Measurements from ENCODE around the gene PHF2. TPM values are rescaled to one million over a fixed set of nuclear protein-coding genes. Genes with fewer than 3 reads are reported as not detected.
"Not testable (repeated sequence)": the region's sequence is repeated elsewhere in the genome, so short reads cannot be mapped to it uniquely, and the experiment has no call there.

The PHF2 gene
- total RNA-seq, 1 donor from 2014 or later, result 14.2 TPM

DNA sequence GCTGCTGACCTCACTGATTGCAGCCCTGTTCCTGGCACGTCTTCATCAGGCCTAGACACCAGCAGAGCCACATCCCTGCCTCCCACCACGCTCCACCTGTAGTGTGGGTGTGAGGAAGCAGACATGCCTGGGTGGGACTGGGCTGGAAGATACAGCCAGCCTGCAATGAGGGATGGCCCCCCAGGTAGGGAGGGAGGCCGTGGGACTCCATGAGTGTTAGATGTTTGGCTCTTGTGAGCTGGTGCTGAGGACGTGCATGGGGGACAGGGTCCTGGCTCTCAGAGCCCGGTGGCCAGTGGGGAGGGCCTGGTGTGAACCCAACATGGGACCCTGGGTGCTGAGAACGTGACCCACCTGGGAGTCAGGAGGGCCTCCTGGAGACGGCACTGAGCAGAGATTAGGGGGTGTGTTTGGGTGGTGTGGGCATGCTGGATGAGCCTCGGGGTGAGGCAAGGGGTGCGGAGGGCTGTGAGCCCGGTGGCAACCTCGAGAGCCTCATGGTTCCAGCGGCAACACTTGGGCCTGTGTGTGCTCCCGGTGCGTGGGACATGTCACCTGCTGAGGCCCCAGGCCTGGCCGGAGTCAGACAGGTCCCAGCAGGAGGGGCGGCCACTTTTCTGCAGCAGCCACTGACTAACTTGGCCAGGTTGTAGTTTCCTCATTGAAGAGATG lies 87.6 kb downstream of the PHF2 start:
- DNase-seq (ENCODE audit: low read depth, low spot score), result no peak

- DNase-seq (ENCODE audit: low read depth, low spot score), result no peak
Observed at GRCh38 chr9:93664549-93665120, 88.3 kb downstream of the PHF2 start.

- DNase-seq (ENCODE audit: low read depth, low spot score), result no peak
Observed at GRCh38 chr9:93665128-93665636, 88.8 kb downstream of the PHF2 start.

- DNase-seq (ENCODE audit: low read depth, low spot score), result no peak
Observed at GRCh38 chr9:93665637-93666438, 89.5 kb downstream of the PHF2 start.

- DNase-seq (ENCODE audit: low read depth, low spot score), result not testable (repeated sequence)
Observed at GRCh38 chr9:93666439-93666784, 90.0 kb downstream of the PHF2 start.

- no peak for DNase-seq (ENCODE audit: low read depth, low spot score)
Observed at GRCh38 chr9:93667006-93667405, 90.6 kb downstream of the PHF2 start.

GRCh38 chr9:93667627-93668026 lies 91.2 kb downstream of the PHF2 start:
- DNase-seq (ENCODE audit: low read depth, low spot score), result no peak

GRCh38 chr9:93668261-93668871 lies 92.0 kb downstream of the PHF2 start:
- no peak for DNase-seq (ENCODE audit: low read depth, low spot score)

GRCh38 chr9:93669116-93669957 lies 93.0 kb downstream of the PHF2 start:
- no peak for DNase-seq (ENCODE audit: low read depth, low spot score)

- DNase-seq (ENCODE audit: low read depth, low spot score), result no peak
Observed at GRCh38 chr9:93669958-93670207, 93.5 kb downstream of the PHF2 start.

DNA sequence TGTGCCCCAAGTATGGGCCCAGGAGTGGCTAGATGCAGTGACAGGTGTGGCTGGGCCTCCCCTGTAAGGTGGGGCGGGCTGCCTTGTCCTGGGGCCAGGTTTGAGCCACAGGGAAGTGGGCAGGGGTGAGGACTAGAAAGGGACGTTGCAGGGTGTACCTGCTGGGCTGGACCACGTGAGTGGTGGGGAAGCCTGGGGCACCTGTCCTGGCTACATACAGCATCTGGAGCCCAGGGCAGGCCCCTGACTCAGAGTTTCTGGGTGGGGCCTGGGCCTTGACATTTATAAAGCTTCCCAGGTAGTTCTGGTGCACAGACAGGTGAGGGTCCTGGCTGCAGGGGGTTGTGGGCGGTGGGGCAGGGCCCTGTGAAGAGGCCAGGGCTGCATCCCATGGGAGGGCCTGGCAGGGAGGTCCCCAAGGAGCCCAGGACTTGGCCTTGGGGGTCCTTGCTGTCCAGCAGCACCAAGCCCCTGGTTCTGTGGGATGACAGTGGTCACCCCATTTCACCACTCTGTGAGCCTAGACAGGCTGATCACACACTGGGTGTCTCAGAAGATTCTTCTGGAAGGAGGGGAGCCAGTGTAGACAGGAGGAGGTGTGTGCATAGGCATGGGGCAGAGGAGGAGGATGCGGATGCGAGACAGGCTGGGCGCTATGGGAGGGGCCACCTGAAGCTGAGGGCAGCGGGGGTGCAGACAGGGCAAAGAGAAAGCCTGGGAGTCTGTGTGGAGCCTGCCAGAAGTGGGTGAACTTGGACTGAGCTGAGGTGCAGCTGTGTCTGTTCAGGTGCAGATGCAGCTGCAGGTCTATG lies 94.0 kb downstream of the PHF2 start:
- no peak for DNase-seq (ENCODE audit: low read depth, low spot score)

GRCh38 chr9:93671020-93671338 lies 94.6 kb downstream of the PHF2 start:
- DNase-seq (ENCODE audit: low read depth, low spot score), result no peak

GRCh38 chr9:93672330-93673020 lies 96.1 kb downstream of the PHF2 start:
- DNase-seq (ENCODE audit: low read depth, low spot score), result not testable (repeated sequence)

DNA sequence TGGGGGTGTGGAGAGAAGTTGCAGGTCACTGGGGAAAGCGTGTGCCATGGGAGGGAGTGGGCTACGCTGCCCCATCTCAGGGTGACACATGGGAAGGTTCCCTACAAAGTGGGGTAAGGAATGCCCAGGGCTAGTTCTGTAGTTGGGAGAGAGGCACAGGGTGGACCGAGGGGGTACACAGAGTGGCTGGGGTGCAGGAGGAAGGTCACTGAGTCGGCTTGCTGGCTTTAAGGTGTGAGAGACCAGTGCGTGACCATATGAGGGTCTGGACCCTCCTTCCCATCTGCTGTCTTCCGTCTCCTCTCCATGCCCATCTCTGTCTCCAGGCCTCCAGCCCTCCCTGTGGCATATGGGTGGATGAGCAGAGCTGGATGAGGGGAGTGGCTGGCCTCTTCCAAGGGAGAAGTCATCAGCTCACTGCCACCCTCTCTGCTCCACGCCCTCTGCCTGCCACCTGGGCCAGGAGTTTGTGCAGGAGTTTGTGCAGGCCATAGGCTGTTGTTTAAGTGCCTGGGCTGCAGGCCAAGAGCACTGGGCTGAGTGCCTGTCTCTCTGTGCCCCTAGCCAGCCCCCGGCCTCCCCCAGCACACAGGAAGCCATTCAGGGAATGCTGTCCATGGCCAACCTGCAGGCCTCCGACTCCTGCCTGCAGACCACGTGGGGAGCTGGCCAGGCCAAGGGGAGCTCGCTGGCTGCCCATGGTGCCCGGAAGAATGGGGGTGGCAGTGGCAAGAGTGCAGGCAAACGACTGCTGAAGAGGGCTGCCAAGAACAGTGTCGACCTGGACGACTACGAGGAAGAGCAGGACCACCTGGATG lies 96.8 kb downstream of the PHF2 start:
- DNase-seq (ENCODE audit: low read depth, low spot score), result no peak

GRCh38 chr9:93673839-93674334 lies 97.5 kb downstream of the PHF2 start:
- no peak for DNase-seq (ENCODE audit: low read depth, low spot score)

DNA sequence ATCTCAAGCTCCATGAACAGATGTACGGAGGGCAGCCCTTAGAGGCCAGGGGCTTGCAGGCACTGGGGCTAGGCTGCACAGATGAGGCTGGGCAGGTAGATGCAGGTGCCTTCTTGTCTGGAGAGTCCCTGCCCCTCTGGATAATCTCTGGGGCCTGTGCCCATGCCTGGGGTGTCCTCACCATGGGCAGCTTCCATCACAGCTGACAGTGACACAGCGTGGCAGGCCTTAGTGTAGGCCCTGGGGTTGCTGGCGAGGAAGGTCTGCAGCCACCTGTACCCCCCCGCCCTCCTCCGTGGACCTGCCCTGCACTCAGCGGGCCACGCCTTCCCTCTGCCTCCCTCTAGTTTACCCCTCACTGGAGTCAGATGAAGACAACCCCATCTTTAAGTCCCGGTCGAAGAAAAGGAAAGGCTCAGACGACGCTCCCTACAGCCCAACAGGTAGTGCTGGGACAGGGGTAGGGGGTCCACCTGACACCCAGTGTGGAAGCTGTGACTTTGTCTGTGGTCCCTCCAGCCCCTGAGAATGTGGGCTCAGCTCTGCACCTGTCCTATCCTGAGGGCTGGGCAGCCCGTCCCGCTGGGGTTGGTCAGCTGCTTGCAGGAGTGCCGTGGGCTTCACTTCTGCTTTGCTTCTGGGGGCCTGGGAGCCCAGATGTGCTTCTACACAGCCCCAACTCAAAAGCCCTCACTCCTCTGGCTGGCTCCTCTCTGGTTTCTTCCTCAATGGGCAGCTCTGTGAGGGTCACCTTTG lies 98.4 kb downstream of the PHF2 start:
- DNase-seq (ENCODE audit: low read depth, low spot score), result no peak

GRCh38 chr9:93675336-93676150 lies 99.2 kb downstream of the PHF2 start:
- DNase-seq (ENCODE audit: low read depth, low spot score), result no peak

Data from pulmonary artery endothelial cell (primary cell).